Erythroblast (primary cell): ENCODE measurements around the gene C16orf95.

Experiments used
- GATA1 ChIP-seq: IDR thresholded peaks from 2 replicates; pipeline ENCODE4 v1.6.1; 2011; ENCODE audit warnings: low read depth, mild to moderate bottlenecking, control low read depth, low read length, moderate library complexity
- POLR2A ChIP-seq: IDR thresholded peaks from 2 replicates; pipeline ENCODE4 v1.6.1; 2011; ENCODE audit warnings: mild to moderate bottlenecking, low read length

DNA sequence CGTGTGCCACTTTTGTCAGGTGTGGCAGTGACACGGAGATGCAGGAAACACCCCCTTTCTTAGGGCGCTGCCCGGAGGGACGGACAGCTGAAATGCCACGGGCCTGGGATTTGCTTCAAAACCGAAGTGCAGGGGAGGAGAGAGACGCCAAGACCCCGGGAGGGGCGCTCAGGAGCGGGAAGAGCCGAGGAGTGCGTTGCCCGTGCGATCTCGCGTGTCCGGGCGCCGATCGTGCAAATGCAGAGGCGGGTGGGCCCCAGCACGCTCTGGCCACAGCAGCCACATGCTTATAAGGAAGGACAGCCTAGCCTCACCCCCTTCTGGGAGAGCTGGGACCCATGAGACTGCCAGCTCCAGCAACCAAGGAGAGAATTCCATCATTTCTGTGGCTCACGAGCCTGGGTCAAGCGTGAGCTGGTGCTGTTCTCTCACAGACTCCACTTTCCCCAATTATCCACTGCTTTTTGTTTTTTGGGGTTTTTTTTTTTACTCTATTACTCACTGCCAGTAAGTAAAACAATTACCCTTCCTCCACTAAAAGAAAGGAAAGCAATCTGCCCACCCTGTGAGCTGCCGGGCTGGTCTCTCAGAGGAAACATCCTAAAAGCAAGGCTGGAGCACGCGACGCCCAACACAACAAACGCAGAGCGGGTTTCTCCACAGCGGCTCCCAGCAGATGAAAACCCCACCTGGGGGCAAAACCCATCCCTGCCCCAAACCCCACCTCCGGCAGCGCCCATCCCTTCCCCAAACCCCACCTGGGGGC is 27.2 kb upstream of the C16orf95 start:
- TF ChIP-seq POLR2A (no peak), GATA1 (no peak)
